Mucosa of rectum (tissue), 2 donors: ENCODE measurements around the gene CNDP2.
"Not testable (repeated sequence)": the region's sequence is repeated elsewhere in the genome, so short reads cannot be mapped to it uniquely, and the experiment has no call there.

Experiments
- H3K27ac ChIP-seq, 2 donors: one replicate each; pipeline ENCODE4 v1.7.0; 2013; ENCODE audit warnings: inconsistent platforms in 2 of 2, low read depth in 2 of 2, low read length in 2 of 2
- H3K27me3 ChIP-seq, 2 donors: one replicate each; pipeline ENCODE4 v1.7.0; 2013; ENCODE audit warnings: low read length in 2 of 2; ENCODE audit not compliant: control insufficient read depth in 2 of 2, insufficient read depth in 2 of 2
- H3K36me3 ChIP-seq, 2 donors: one replicate each; pipeline ENCODE4 v1.7.0; 2013; ENCODE audit warnings: low read length in 2 of 2; ENCODE audit not compliant: control insufficient read depth in 2 of 2, insufficient read depth in 2 of 2
- H3K4me1 ChIP-seq, 2 donors: one replicate each; pipeline ENCODE4 v1.7.0; 2013; ENCODE audit warnings: low read length in 2 of 2, mild to moderate bottlenecking in 1 of 2; ENCODE audit not compliant: control insufficient read depth in 2 of 2, insufficient read depth in 2 of 2
- H3K4me3 ChIP-seq, 2 donors: one replicate each; pipeline ENCODE4 v1.7.0; 2013; ENCODE audit warnings: low read length in 2 of 2
- H3K9ac ChIP-seq, 2 donors: one replicate each; pipeline ENCODE4 v1.7.0; 2013; ENCODE audit warnings: low read length in 2 of 2, low read depth in 1 of 2, mild to moderate bottlenecking in 1 of 2
- H3K9me3 ChIP-seq, 2 donors: one replicate each; pipeline ENCODE4 v1.7.0; 2013; ENCODE audit warnings: low read length in 2 of 2; ENCODE audit not compliant: control insufficient read depth in 2 of 2
- donor health status: healthy.
- donor health status: Normal muscosa, but diverticular disease.

CNDP2 gene

GRCh38 chr18:74565164-74565563 is 69.0 kb downstream of the CNDP2 start:
- not testable (repeated sequence) for H3K27me3 ChIP-seq, H3K4me3 ChIP-seq, H3K27ac ChIP-seq, H3K9me3 ChIP-seq, H3K36me3 ChIP-seq, H3K9ac ChIP-seq
- H3K4me1 ChIP-seq: peaks cover 0 to 13% of the 10 kb centered on the region in 2 donors

GRCh38 chr18:74565993-74566392 is 69.8 kb downstream of the CNDP2 start:
- H3K27ac ChIP-seq, H3K9ac ChIP-seq, H3K36me3 ChIP-seq, H3K27me3 ChIP-seq, H3K9me3 ChIP-seq, H3K4me3 ChIP-seq: not testable (repeated sequence)
- peaks cover 0 to 13% of the 10 kb centered on the region in 2 donors for H3K4me1 ChIP-seq

- H3K4me3 ChIP-seq: no peak overlapping the region
- no peak overlapping the region for H3K9ac ChIP-seq
- no peaks in the 10 kb centered on the region for H3K9me3 ChIP-seq
- peaks cover 0 to 13% of the 10 kb centered on the region in 2 donors for H3K4me1 ChIP-seq
- peaks cover 0 to 1% of the 10 kb centered on the region in 2 donors for H3K27me3 ChIP-seq
- no peaks in the 10 kb centered on the region for H3K36me3 ChIP-seq
- H3K27ac ChIP-seq: no peak overlapping the region
Measured at GRCh38 chr18:74567822-74568221, 71.7 kb downstream of the CNDP2 start.

- H3K9me3 ChIP-seq: no peaks in the 10 kb centered on the region
- H3K9ac ChIP-seq: no peak overlapping the region
- H3K27ac ChIP-seq: no peak overlapping the region
- no peaks in the 10 kb centered on the region for H3K36me3 ChIP-seq
- H3K4me1 ChIP-seq: peaks cover 0 to 12% of the 10 kb centered on the region in 2 donors
- H3K27me3 ChIP-seq: peaks cover 0 to 1% of the 10 kb centered on the region in 2 donors
- no peak overlapping the region for H3K4me3 ChIP-seq
Measured at GRCh38 chr18:74569401-74569800, 73.2 kb downstream of the CNDP2 start.

- H3K27me3 ChIP-seq: peaks cover 0 to 1% of the 10 kb centered on the region in 2 donors
- H3K36me3 ChIP-seq: no peaks in the 10 kb centered on the region
- peaks cover 0 to 4% of the 10 kb centered on the region in 2 donors for H3K4me1 ChIP-seq
- H3K9ac ChIP-seq: no peak overlapping the region
- no peak overlapping the region for H3K4me3 ChIP-seq
- H3K27ac ChIP-seq: no peak overlapping the region
- H3K9me3 ChIP-seq: no peaks in the 10 kb centered on the region
Measured at GRCh38 chr18:74570266-74570665, 74.1 kb downstream of the CNDP2 start.

GRCh38 chr18:74571895-74572680 is 75.9 kb downstream of the CNDP2 start:
- no peak overlapping the region for H3K4me3 ChIP-seq
- H3K9ac ChIP-seq: no peak overlapping the region
- no peaks in the 10 kb centered on the region for H3K36me3 ChIP-seq
- no peak overlapping the region for H3K27ac ChIP-seq
- no peaks in the 10 kb centered on the region for H3K9me3 ChIP-seq
- H3K27me3 ChIP-seq: peaks cover 0 to 1% of the 10 kb centered on the region in 2 donors
- H3K4me1 ChIP-seq: no peaks in the 10 kb centered on the region

DNA sequence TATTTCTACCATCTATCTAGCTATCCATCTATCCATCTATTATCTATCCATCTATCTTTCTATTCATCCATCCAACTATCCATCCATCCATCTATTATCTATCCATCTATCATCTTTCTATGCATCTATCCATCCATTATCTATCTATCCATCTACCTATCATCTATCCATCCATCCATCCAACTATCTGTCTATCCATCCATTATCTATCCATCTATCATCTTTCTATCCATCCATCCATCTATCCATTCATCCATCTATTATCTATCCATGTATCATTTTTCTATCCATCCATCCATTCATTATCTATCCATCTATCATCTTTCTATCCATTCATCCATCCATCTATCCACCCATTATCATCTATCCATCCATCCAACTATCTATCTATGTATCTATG is 76.9 kb downstream of the CNDP2 start:
- H3K9ac ChIP-seq: no peak overlapping the region
- H3K36me3 ChIP-seq: no peaks in the 10 kb centered on the region
- no peak overlapping the region for H3K4me3 ChIP-seq

More for the DNA sequence above, 76.9 kb downstream of the CNDP2 start:
- Histone ChIP-seq H3K27ac (no peak overlapping the region), H3K27me3 (no peaks in the 10 kb centered on the region), H3K4me1 (no peaks in the 10 kb centered on the region), H3K9me3 (no peaks in the 10 kb centered on the region)
